ENCODE data around the gene DSCAML1. TPM values are rescaled to one million over a fixed set of nuclear protein-coding genes. Genes with fewer than 3 reads are reported as not detected.

The DSCAML1 gene
- total and polyA plus RNA-seq, 7 donors: 0.04 to 0.52 (median 0.06) TPM

DNA sequence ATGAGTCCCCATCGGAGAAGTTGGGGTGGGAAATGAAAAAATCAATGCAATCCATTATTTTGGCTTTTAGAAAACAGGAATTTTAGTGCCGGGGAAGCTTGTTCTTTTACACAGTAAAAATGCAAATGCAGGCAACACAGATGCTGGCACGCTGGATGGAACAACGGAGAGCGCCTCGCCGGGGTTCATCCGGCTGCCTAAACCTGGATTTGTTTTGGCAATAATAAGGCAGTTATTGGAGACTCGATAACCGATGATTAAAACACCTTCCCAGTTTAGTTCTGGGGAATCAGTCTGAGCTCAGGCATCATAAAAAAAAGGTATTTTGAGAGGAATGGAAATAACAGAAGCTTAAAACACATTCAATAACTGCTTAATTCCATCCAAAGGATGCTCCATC, 2.9 kb downstream of the DSCAML1 start:
- Histone ChIP-seq H3K27me3 (ENCODE audit: insufficient read depth in 3 of 3, low read length in 2 of 3) (peaks cover 0 to 81% (median 20%) of the 10 kb centered on the region in 3 donors), H3K9me3 (no peaks in the 10 kb centered on the region), H3K36me3 (ENCODE audit: insufficient read depth in 1 of 2, low read depth in 1 of 2) (no peaks in the 10 kb centered on the region), H3K4me1 (peaks cover 6% of the 10 kb centered on the region), H3K27ac (no peak overlapping the region), H3K4me3 (no peak overlapping the region)
- TF ChIP-seq, protein P1, sequence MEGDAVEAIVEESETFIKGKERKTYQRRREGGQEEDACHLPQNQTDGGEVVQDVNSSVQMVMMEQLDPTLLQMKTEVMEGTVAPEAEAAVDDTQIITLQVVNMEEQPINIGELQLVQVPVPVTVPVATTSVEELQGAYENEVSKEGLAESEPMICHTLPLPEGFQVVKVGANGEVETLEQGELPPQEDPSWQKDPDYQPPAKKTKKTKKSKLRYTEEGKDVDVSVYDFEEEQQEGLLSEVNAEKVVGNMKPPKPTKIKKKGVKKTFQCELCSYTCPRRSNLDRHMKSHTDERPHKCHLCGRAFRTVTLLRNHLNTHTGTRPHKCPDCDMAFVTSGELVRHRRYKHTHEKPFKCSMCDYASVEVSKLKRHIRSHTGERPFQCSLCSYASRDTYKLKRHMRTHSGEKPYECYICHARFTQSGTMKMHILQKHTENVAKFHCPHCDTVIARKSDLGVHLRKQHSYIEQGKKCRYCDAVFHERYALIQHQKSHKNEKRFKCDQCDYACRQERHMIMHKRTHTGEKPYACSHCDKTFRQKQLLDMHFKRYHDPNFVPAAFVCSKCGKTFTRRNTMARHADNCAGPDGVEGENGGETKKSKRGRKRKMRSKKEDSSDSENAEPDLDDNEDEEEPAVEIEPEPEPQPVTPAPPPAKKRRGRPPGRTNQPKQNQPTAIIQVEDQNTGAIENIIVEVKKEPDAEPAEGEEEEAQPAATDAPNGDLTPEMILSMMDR (IDR thresholded peaks at IDR 0.05): no peak
- no peak for DNase-seq
- 84 to 90% (median 87%) methylated on average over 10 of the region's 10 CpGs for WGBS, 3 donors
- intact Hi-C loops (cut with DNase I): no loop called here
- no peak for ATAC-seq

GRCh38 chr11:117793583-117793982, 3.4 kb downstream of the DSCAML1 start:
- TF ChIP-seq, protein P1 (IDR thresholded peaks at IDR 0.05): no peak
- intact Hi-C loops (cut with DNase I): no loop called here
- Histone ChIP-seq H3K36me3 (ENCODE audit: insufficient read depth in 1 of 2, low read depth in 1 of 2) (no peaks in the 10 kb centered on the region), H3K4me3 (no peak overlapping the region), H3K27me3 (ENCODE audit: insufficient read depth in 3 of 3, low read length in 2 of 3) (peaks cover 0 to 79% (median 20%) of the 10 kb centered on the region in 3 donors), H3K27ac (no peak overlapping the region), H3K9me3 (no peaks in the 10 kb centered on the region), H3K4me1 (peaks cover 6% of the 10 kb centered on the region)
- no peak for DNase-seq
- no peak for ATAC-seq
- WGBS, 3 donors: 88 to 90% (median 89%) methylated on average over 9 of the region's 9 CpGs

- no peaks in the 10 kb centered on the region for H3K9me3 ChIP-seq
- 79 to 90% (median 83%) methylated on average over 6 of the region's 6 CpGs for WGBS, 3 donors
- ATAC-seq: no peak
- H3K27me3 ChIP-seq (ENCODE audit: insufficient read depth in 3 of 3, low read length in 2 of 3): peaks cover 0 to 79% (median 20%) of the 10 kb centered on the region in 3 donors
- TF ChIP-seq, protein P1 (IDR thresholded peaks at IDR 0.05): no peak
- no peaks in the 10 kb centered on the region for H3K36me3 ChIP-seq (ENCODE audit: insufficient read depth in 1 of 2, low read depth in 1 of 2)
- DNase-seq: no peak
- H3K27ac ChIP-seq: no peak overlapping the region
- intact Hi-C loops (cut with DNase I): no loop called here
- peaks cover 6% of the 10 kb centered on the region for H3K4me1 ChIP-seq
- no peak overlapping the region for H3K4me3 ChIP-seq
These were observed 4.0 kb downstream of the DSCAML1 start for GRCh38 chr11:117792992-117793391.

DNA sequence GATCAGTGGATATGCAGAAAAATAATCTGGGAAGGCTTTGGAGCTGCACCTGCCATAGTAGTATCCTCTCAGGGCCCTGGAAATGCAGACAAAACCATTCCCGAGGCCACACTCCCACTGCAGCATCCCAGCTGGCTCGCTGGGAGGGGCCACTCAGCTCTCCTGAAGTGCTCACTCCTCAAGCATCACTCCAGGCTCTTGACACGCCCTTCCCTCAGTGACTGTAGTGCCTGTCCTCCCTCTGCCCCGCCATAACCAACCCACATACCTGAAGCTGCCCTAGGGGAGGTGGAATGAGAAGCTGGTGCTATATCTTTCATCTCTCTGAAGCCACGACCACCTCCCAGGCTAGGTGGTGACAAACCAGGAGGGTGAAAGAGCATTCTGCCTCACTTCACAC, 4.8 kb downstream of the DSCAML1 start:
- intact Hi-C loops (cut with DNase I): no loop called here
- peaks cover 0 to 72% (median 19%) of the 10 kb centered on the region in 3 donors for H3K27me3 ChIP-seq (ENCODE audit: insufficient read depth in 3 of 3, low read length in 2 of 3)
- H3K4me1 ChIP-seq: peaks cover 6% of the 10 kb centered on the region
- no peaks in the 10 kb centered on the region for H3K9me3 ChIP-seq
- DNase-seq (no peak), ATAC-seq (no peak)
- H3K27ac ChIP-seq: no peak overlapping the region
- no peaks in the 10 kb centered on the region for H3K36me3 ChIP-seq (ENCODE audit: insufficient read depth in 1 of 2, low read depth in 1 of 2)
- TF ChIP-seq, protein P1 (IDR thresholded peaks at IDR 0.05): no peak
- WGBS, 3 donors: 79 to 86% (median 85%) methylated on average over 5 of the region's 5 CpGs
- H3K4me3 ChIP-seq: no peak overlapping the region

DNA sequence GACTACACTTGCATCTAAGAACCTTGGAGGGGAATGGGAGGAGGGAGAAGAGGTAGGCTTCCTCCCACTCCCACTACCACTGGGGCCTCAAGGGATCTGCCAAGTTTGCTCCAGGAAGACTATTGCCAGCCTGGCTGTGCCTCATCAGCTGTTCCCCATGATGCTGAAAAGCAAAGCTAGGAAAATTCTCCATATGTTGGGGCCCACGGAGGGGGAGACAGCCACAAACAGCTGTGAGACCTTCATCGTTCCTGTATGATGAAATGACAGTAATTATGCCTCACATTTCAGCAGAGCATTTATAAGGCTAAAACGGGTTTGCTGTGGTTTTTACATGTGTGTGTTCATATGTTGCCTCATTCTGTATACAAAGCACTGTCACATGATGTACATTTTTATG, 6.7 kb downstream of the DSCAML1 start:
- Histone ChIP-seq H3K4me1 (no peaks in the 10 kb centered on the region), H3K36me3 (ENCODE audit: insufficient read depth in 1 of 2, low read depth in 1 of 2) (no peaks in the 10 kb centered on the region), H3K9me3 (no peaks in the 10 kb centered on the region), H3K27ac (no peak overlapping the region), H3K27me3 (ENCODE audit: insufficient read depth in 3 of 3, low read length in 2 of 3) (peaks cover 0 to 70% (median 8%) of the 10 kb centered on the region in 3 donors), H3K4me3 (no peak overlapping the region)
- ATAC-seq (no peak), DNase-seq (no peak)
- intact Hi-C loops (cut with DNase I): no loop called here
- 38 to 55% (median 46%) methylated on average over 3 of the region's 3 CpGs for WGBS, 3 donors
- TF ChIP-seq, protein P1 (IDR thresholded peaks at IDR 0.05): no peak

Data from psoas muscle (tissue), 8 donors.